HG03159 (cell line): ENCODE results near the gene APOL1.
"Not testable (repeated sequence)": the region's sequence is repeated elsewhere in the genome, so short reads cannot be mapped to it uniquely, and the experiment has no call there.

Experiments
- ATAC-seq: cut with Tn5 transposase; IDR thresholded peaks from one replicate; pipeline ENCODE4 v1.9.1; 2021; ENCODE audit warnings: mild to moderate bottlenecking, moderate library complexity; ENCODE audit not compliant: unreplicated experiment

The APOL1 gene

DNA sequence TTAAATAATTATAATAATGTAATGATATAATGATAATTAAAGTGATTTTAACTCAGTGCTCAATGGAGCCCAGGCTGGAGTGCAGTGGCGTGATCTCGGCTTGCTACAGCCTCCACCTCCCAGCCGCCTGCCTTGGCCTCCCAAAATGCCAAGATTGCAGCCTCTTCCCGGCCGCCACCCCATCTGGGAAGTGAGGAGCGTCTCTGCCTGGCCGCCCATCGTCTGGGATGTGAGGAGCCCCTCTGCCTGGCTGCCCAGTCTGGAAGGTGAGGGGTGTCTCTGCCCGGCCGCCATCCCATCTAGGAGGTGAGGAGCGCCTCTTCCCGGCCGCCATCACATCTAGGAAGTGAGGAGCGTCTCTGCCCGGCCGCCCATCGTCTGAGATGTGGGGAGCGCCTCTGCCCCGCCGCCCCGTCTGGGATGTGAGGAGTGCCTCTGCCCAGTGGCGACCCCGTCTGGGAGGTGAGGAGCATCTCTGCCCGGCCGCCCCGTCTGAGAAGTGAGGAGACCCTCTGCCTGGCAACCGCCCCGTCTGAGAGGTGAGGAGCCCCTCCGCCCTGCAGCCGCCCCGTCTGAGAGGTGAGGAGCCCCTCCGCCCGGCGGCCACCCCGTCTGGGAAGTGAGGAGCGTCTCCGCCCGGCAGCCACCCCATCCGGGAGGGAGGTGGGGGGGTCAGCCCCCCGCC lies 37.6 kb downstream of the APOL1 start:
- not testable (repeated sequence) for ATAC-seq

DNA sequence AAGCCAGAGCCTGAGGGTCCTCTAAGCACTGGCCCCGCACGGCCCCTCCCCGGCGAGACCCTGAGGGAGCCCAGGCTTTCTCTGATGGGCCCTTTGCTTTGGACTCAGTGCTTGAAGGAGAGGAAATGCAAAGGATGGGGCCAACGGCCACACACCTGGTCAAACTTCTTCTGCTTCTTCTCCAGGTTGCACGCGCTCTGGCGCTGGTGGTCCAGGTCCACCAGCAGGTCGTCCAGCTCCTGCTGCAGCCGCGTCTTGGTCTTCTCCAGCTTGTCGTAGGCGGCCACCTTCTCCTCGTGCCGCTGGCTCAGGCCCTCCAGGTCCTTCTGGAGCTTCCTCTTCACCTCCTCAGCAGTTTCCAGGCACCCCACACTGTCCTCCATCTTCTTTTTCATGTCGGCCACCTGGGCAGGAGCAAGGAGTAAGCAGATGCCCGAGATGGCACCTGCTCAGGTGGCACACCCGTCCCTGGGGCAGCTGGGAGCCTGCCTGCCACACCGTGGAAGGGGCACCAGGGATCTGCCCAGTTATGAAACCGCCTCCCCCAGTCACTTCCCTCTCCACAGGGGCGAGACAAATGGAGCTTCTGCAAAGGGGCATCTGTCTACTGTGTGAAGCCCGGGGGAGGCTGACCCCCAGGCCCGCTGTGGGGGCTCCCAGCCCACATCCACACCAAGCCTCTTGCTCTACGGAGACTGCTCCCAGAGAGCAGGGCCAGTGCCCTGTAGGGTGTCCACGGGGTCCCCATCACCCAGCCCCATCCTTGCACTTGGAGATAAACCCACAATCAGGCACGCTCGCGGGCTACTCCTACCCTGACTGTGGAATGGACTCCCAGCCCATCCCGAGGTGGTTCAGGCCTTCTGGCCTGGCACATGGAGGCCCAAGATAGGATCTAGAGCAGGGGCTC lies 39.2 kb downstream of the APOL1 start:
- ATAC-seq, result no peak

DNA sequence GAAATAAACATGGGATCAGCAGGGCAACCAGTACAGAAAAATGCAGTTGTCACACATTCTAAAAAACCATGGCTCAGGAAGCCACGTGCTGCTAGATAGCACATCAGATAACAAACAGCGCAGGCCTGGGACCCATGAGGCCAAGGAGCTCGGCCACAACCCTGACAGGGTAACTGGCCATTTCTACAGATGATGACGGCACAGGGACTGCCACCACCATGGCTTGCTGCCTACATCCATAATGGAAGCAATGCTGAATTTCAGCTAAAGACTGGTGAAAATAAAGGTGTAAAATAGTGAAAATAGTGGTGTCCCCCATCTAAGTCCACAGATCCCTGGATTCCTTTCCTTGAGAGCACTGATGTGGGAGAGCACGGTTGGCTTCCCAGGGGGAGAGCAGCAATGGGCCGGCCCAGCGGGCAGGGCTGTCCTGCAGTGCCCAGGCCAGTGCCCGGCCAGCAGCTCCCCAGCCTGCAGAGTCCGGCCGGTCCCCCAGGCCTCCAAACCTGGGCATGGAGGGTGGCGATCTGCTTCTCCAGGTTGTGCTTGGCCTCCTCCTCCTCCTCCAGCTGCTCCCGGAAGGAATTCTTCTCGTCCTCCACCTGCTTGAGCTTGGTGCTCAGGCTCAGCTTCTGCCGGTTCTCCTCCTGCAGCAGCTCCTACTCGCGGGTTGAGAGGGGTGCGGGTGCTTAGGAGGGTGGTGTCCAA lies 40.0 kb downstream of the APOL1 start:
- no peak for ATAC-seq

DNA sequence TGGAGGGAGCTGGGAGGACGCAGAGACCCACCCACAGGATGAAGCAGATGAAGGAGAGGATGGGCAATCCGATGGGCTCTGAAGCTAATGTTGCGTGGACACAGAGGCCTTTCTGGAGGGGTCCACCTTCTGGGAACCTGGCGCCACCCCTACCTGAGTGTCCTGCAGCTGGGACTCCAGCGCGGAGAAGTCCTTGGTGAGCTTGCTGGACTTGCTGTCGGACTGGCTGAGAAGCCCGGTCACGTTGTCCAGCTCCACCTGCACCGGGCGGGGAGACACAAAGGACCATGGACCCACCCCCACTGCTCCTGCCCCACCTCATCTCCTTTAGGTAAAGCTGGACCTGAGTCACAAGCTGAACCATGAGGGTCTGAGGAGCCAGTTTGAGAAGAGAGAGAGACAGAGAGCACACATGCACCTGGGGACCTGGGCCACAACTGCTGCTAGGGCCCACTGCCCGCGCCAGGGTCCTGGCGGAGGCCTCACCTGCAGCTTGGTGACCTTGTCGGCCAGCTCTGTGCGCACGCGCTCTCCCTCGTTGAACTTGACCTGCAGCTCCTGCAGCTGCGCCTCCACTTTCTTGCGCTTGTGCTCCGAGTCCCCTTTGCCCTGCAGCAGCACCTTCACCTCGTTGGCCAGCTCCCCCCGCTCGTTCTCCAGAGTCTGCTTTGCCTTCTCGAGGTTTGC lies 40.8 kb downstream of the APOL1 start:
- ATAC-seq, result no peak

DNA sequence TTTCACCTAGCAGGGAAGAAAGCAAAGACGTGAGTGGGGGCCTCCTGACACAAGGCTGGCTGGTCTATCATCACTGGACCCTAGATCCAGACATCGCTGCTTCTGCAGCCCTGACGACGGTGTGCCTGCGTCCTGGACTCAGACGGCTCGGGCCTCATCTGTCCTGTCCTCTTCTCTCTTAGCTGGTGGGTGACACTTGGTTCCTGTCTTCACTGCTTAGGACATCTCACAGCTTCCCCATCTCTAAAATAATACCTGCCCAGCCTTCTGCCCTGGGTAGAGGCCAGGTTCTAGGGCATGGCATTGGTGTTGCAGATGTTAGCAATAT lies 41.3 kb downstream of the APOL1 start:
- ATAC-seq, result no peak

DNA sequence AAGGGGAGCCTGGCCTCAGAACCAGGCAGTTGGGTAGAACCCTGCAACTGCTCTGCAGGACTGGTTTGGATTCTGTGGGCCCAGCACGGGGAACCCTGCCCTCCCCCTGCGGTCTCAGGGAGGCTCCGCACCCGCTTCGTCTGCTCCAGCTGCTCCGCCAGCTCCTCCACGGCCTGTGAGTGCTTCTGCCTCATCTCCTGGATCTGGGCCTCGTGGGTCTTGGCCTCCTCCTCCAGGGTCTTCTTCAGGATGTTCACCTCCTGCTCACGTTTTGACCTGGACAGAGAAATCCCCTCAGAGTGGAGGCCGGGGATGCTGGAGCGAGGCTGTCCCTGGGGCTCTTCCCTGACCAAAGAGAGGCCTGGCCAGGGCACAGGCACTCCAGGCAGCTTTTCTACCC lies 41.9 kb downstream of the APOL1 start:
- ATAC-seq, result no peak

DNA sequence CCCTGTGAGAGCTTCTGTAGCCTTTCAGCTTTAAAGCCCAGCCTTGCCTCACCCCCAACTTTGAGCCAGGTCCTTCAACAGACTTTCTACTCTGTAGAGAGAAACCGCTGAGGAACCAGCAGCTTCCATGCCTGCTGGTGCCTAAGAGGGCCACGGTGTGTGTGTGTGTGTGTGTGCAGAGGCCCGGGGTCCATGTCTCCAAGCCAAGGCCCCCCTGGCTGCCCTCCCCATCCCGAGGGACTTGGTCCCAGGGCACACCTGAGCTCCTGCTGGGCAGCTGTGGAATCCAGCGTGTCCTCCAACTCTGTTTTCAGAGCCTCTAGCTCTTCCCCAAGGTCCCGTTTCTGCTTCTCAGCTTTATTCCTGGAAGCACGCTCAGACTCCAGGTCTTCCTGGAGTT lies 42.3 kb downstream of the APOL1 start:
- no peak for ATAC-seq

DNA sequence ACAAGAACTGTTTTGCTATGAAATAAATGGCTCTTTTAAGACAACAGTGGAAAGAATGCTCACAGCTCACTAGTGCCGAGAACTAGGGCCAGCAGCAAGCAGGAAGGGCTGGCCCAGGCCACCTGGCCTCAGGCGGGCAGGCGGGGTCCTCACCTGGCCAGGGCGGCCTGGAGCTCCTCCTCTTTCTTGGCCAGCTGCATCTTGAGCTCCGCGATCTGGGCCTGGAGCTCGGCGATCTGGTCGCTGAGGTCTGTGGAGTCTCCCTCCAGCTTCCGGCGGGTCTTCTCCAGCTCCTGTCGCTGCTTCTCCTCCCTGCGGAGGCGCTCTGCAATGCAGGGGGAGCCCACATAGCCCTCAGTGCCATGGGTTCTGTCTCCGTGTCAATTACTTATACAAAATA lies 43.8 kb downstream of the APOL1 start:
- no peak for ATAC-seq

DNA sequence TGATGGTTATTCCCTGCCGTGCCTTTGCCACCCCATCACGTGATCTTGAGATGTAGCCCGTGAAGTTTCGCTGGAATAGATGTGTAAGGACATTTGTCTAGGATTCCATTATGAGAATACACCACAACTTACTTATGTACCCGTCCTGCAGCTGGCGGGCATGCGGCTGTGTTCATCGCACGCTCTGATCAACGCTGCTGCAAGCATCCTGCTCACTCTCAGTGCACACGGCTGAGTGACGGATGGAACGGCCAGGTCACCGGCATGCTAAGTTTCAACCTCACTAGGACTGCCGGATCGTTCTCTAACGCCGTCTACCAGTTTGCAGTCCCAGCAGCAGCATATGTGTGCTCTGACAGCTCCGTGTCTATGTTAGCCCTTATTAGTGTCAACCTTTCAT lies 44.6 kb downstream of the APOL1 start:
- ATAC-seq, result no peak

DNA sequence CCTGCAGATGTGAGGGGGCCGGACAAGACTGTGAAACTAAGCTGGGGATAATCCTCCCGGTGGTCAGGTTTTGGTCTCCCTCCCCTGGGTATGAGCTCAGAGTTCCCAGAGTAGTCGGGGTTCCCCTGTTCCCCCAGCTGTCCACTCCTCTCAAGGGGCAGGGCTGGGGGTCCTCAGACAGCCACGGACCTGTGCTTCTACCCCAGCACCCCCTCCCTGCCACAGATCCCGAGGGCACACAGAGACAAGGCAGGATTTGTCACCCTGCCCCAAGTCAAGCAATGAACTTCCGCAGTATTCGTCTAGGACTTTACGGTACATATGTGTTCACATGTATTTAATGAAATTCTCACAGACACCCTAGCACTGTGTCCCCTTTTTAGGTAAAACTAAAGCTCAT lies 45.2 kb downstream of the APOL1 start:
- ATAC-seq, result no peak

DNA sequence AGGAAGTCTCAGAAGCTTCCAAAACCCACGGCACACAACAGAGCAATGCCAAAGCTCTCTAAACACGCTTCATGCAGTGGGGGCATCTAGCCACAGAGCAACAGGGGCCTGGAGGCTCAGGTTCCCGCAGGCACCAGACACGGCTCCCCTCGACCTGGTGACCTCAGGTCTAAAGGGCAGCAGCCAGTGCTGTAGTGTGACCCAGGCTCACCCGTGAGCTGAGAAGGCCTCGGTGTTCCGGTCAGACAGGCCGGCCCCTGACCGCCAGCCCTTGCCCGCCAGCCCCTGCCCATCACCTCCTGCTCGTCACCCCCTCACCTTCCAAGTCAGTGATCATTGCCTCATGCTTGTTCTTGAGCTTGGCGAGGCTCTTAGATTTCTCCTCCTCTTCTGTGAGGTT lies 45.7 kb downstream of the APOL1 start:
- no peak for ATAC-seq

DNA sequence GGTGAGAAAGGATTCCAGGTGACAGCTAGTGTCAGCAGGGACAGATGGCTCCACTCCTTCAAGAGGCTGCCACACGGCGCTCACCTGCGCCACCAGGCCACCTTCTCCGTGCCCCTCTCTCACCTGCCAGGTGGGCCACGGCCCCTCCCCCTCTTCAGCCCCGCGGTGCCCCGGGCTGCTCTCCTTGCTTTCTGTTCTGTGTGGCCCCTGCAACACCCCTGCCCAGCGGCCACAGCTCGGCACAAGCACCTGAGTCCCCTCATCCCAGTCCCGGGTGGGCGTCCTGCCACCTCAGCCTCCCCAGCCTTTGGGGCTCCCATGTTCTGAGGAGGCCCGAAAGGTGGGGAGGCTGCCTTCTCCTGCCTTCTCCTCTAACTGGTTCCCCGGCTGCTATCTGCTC lies 46.4 kb downstream of the APOL1 start:
- no peak for ATAC-seq

DNA sequence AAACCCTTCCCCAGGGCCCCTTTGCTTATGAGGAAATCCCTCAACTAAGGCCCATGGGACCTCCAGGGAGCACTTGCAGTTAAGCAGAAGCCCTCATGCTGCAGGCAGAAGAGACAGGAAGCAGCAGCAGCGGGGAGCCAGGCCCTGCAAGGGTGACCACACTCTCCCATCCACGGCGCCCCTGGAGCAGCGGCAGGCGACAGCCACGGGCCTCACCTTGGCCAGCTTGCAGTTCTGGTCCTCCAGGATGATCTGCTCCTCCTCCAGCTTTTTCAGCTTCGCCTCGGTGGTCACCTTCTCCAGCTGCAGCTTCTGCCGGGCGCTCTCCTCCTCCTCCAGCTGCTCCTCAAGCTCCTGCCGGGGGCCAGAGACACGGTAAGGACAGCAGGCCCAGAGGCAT lies 47.0 kb downstream of the APOL1 start:
- no peak for ATAC-seq

DNA sequence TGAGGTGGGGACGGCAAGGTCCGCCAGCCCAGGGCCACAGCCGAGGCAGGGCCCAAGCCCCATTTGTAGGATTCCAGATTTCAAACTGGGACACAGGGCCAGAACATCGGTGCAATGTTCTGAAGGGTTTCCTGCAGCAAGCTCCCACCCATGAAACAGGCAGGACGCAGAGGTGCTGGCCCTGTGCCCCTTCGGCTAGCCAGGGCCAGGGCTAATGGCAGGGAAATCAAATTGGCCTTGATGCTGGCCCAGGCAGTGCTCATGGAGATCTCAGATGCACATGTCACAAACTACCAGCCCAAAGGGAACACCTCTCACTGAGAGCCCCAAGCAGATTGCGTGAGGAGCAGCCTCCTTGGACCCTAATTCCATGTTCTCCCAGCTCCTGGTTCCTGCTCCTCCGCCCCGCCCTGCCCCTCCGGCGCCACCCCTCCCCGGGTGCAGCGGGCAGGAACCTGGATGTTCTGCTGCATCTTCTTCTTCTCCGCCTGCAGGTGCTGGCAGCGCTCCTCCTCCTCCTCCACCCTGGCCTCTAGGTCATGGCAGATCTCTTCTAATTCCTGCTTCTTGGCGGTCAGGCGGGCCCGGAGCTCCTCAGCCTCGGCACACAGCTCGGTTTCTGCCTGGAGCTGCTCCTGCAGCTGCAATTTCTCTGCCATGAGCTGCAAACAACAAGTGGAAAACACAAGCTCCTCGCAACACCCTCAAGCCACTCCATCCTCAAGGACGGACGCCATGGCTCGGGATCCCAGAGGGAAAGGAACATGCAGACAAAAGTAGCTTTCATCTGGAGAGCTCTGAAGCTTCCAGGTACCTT lies 47.7 kb downstream of the APOL1 start:
- ATAC-seq, result no peak

DNA sequence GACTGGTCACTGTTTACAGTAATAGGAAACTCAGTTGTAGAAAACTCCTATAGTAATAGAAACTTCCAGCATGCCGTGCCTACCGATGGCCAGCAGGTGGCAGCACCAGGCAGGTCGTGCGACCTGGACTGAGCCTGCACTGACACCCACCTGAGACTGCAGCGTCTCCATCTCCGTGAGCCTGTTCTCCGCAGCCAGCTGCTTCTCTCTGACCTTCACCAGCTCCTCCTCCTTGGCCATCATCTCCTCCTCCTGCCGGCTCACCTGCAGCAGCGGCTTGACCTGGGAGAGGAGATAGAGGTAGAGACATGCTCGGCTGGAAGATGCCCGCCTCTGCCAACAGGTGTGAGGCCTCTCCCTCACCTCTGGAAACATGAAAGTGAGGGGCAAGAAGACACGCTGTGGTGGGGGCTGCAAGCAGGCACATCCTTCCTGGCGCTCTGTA lies 48.5 kb downstream of the APOL1 start:
- no peak for ATAC-seq

DNA sequence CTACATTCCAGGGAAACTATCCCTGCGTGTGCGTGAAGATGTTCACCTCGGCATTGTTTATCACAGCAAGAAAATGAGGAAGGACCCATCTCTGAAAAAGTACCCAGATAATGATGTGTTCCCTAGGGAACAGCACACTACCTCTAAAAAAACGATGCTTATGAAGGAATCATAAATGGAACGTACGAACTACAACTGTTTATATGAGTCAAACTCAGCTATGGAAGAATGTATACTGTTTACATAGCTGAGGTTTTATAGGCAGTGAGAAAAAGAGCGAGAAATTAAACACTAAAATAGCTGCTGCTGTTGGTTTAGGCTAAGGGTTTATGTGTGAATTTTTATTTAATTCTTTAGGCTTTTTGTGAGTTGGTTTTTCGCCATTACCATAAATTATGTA lies 48.9 kb downstream of the APOL1 start:
- no peak for ATAC-seq

DNA sequence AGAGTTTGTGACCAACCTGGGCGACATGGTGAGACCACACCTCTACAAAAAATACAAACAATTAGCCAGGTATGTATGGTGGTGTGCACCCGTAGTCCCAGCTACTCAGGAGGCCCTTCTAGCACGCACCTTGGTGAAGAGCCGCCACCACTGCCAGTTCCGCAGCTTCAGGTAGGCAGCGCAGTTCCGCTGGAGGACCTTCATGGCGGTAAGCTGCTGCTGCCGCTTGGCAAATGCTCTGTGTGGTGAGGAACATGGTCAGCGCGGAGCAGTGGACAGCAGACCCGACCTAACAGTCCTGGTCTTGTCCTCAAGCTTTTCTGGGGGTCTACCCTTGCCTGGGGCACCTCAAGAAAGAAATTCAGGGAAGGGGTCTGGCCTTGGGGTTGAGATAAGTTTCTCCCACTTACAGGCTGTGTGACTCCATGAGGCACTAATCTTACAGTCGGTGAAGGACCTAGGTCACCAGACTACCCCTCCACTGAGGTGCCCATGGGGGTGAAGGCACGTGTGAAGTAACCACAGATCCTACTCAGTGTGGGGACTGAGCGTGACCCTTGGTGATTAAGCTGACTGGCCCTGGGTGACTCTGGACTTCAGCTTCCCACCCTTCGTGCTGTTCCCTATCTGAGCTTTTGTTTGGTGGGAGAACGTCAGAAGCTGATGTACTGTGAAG lies 49.6 kb downstream of the APOL1 start:
- no peak for ATAC-seq

DNA sequence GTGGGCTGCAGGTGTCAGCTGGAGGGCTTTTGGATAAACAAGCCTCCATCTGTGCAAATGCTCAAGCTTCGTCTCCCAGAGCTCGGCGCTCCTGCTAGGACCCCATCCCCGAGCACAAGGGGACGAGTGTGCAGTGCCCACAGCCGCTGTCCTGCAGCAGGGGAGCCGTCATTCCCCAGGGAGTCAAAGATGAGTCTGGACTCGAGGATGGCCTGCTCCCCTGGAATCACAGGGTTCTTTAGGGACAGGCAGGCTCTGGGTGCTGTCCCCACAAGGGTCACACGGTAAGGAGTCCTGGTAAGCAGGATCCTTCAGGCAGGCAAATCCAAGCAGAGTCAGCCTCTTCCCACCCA lies 50.2 kb downstream of the APOL1 start:
- ATAC-seq, result no peak

DNA sequence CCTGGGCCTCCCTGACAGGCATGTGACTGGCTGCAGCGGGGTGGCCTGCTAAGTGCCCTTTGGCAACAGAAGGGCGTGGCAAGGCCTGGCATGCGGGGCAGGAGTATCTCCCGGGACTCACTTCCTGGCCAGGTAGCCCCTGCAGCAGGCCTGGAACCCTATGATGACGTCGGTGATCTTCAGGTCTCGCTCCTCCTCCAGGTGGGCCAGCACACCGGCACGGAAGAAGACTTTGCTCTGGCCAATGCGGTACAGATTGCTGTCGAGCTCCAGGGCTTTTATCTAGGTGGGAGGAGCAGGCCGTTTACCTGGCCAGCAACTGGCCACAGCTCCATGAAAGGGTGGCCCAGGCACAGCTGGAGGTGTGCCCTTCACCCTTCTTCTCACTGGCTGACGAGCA lies 50.9 kb downstream of the APOL1 start:
- ATAC-seq, result no peak

DNA sequence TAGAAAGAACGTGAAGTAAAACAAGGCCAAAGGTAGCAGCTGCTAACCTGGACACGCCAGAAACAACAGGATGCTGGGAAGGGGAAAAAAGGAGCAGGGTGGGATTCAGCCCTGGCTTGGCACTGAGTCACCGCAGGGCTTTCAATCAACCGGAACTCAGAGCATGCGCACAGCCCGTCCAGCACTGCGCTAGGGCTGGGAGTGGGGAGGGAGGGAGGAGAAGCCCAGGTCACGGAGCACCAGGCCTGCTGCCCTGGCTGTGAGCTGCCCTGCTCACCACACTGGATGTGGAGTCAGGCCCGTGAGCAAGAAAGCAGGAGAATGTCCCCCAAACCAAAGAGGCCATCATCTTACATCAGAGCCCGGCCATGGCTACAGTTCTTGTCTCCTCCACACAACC lies 51.5 kb downstream of the APOL1 start:
- ATAC-seq, result no peak
